GM19240 (cell line): ENCODE data around the gene YIPF5.

ENCODE experiments used
- DNase-seq: peaks from one replicate; pipeline ENCODE4 v3.0.0; 2011; ENCODE audit warnings: low spot score; ENCODE audit not compliant: insufficient read length

YIPF5 gene

GRCh38 chr5:144179226-144179625 lies 8.8 kb upstream of the YIPF5 start:
- no peak for DNase-seq

DNA sequence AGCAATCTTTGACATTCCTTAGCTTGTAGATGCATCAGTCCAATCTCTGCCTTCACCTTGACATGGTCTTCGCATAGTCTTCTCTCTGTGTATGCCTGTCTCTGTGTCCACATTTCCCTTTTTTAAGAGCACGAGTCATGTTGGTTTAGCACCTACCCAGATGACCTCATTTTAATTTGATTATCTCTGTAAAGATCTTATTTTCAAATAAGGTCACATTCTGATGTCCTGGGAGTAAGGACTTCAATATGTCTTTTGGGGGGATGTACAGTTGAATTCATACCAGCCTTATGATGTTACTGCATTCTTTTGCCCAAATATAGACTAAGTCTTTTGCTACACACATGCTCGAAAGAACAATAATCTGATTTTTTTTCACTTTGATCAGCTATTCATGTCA lies 7.1 kb upstream of the YIPF5 start:
- no peak for DNase-seq

DNA sequence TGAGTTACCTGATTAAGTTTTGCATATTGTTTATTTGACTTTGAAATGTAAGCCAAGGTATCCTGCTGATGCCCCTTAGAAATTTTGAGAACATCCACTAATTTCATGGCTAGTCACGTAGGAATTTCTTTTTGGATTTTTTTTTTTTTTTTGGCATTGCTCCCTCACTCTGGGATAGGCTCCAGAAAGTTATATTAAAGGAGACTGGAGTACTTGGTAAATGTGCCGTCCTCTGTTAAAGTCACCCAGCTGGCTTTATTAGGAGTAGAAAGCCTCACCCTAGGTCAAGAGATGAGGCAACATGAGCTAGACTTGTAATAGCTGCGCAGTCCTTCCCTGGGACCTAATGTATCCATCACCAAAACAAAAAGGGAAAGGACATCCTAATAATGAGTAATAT lies 3.3 kb upstream of the YIPF5 start:
- no peak for DNase-seq

DNA sequence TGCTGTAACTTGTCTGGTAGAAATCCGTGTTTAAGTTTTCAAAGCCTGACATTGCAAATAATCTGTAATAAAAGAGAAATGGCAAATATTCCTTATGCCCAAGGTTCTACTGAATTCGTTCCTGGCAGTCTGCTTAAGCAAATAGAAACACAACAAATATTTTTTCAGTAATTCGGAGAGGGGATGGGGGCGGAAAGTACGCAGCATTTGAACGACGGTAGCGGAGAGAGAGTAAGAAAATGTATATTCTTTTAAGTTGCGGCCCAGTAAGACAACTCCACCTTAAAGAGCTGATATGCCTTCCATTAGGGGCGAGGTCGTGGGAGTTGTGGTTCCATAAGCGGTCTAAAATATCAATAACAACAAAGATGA lies 569 bp downstream of the YIPF5 start:
- no peak for DNase-seq

DNA sequence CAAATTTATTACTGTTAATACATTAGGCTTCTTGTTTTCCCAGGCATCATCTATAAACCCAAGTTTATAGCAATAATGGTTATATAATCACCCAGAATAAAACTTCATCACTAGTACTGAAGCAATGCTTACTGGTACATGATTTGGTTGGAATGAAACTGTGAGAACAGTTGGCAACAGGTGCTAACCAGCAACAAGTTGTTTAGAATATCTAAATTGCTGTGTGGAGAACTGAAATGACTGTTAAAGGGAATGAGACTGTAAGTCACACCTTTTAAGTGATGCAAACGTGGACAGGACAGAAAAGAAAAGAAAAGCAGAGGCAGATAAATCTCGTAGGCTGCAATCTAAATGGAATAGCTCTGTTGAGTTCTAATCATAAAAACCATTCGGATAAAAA lies 2.5 kb downstream of the YIPF5 start:
- DNase-seq = no peak

- DNase-seq = no peak
These were observed 3.8 kb downstream of the YIPF5 start for GRCh38 chr5:144166696-144167095.

DNA sequence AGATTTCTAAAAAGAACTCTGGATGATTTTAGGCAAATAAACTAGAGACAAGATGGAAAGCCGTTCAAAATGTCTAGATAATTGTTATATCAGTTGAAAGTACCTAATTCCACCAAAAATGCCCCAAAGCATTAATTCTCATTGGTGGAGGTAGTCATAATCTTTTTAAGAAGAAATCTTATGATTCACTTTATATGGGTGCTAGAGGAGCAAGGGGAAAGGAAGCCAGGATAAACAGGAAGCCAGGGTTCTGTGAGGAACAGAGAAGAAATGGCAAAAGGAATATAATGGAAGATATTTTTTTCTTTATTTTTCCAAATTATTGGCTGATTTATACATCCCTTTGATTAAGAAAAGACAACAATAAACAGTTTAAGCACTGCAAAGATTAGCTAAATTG lies 7.8 kb downstream of the YIPF5 start:
- DNase-seq = no peak

- DNase-seq = no peak
These were observed 13.7 kb downstream of the YIPF5 start for GRCh38 chr5:144156767-144157171.

GRCh38 chr5:144151026-144151425 lies 19.4 kb downstream of the YIPF5 start:
- no peak for DNase-seq

DNA sequence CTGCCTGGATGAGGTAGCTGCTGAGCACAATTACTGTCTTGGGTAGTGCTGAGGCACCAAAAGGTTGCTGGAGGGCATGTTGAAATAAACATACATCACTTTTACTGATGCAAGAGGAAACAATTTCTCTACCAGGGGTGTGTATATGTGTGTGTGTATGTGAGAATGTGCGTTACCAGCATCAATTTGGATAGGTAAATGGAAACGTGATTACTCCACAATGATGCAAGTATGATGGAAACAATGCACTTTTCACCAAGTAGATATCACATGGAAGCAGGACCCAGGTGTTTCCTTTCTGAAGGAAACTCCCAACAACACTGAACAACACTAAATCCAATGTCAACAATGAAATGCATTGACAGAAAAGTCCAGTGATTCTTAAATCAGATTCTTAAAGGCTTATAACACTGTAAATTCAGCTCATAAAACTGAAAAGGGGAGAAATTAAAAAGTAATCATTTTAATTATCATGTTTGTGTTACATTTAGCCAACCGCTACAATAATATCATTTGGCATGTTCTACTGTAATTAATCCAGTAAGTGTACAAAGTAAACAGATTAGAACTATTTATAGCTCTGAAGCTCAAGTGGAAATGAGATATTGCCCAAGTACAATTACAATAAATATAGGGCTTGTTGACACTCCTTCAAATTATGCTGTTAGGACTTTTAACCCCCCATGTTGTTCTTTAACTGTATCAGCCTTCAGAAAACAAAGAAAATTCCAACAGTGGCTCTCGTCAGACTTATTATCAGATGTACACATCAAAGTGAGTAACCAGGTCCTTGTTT lies 25.3 kb downstream of the YIPF5 start:
- no peak for DNase-seq

- DNase-seq = no peak
These were observed 26.8 kb downstream of the YIPF5 start for GRCh38 chr5:144143625-144144024.

GRCh38 chr5:144142824-144143162 lies 27.7 kb downstream of the YIPF5 start:
- DNase-seq = no peak

GRCh38 chr5:144142139-144142823 lies 28.2 kb downstream of the YIPF5 start:
- DNase-seq = no peak

DNA sequence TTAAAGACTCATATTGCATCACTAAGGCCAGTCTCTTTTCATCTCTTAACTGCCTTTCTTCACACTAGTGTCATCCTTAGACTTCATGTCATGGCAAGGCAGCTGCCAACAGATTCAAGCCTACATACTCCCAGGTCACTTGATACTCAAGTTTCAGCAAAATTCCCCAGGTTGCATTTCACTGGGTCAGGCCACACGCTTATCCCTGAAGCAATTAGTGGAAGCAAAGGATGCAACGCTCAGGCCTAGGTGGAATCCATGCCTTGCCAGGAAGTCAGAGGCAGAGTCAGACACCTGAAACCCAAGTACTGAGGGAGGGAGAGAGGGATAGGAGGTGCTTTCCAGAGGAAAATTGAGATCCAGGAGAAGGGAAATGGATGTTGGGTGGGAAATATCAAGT lies 28.9 kb downstream of the YIPF5 start:
- DNase-seq = no peak

DNA sequence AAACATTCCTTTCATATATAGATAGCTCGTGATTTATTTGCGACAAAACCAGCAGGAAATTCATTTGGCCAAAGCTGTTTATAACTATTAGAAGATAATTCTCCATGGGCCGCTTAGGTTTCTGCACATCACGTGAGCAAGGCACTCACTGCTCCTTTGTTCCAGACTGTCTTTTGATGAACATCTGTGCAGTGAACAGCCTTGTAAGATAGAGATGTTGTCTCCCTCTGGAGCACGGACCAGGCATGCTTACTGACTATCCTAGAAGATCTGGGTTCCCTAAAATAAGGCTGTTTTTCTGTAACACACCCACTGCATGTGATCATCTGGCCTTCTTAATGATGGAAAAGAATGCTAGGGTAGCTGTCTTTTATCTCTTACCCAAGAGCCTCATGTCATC lies 30.9 kb downstream of the YIPF5 start:
- DNase-seq = no peak

GRCh38 chr5:144135113-144135762 lies 35.2 kb downstream of the YIPF5 start:
- DNase-seq = no peak

- no peak for DNase-seq
These were observed 36.1 kb downstream of the YIPF5 start for GRCh38 chr5:144134194-144134826.

- no peak for DNase-seq
These were observed 37.3 kb downstream of the YIPF5 start for GRCh38 chr5:144133050-144133633.

- no peak for DNase-seq
These were observed 39.2 kb downstream of the YIPF5 start for GRCh38 chr5:144131261-144131660.

DNA sequence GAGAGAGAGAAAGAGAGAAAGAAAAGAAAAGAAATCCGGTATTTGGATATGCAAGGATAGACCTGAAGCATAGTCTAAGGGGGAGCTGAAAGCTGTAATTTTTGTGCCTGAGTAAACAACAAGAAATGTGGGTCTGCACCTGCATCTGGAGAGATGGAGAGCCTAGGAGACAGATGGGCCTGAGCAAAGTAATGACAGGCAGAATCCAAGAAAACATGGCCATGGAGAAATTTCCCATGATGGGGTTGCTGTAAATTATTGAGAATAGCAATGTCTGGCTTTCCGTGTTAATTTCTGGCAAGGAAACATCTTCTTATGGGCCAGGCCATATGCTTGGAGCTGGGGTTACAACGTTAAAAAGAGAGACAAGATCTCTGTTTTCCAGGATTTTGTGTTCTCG lies 40.2 kb downstream of the YIPF5 start:
- DNase-seq = no peak

DNA sequence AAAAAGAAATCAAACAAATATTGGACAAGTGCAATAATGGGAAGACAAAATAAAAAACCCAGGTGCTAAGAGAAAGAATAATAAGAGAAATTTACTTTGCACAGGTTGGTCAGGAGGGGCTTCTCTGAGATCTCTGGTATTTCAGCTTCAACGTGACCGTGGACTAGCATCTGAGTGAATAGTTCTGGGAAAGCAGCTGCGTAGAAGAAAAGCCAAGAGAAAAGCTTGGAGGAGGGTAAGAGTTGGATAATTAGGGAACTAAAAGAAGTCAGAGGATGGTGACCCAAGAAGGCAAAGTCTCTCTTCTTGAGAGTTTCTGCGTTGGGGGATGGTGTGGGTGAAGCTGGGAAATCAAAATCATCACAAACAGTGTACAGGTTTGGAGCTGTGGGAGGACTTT lies 41.6 kb downstream of the YIPF5 start:
- no peak for DNase-seq

DNA sequence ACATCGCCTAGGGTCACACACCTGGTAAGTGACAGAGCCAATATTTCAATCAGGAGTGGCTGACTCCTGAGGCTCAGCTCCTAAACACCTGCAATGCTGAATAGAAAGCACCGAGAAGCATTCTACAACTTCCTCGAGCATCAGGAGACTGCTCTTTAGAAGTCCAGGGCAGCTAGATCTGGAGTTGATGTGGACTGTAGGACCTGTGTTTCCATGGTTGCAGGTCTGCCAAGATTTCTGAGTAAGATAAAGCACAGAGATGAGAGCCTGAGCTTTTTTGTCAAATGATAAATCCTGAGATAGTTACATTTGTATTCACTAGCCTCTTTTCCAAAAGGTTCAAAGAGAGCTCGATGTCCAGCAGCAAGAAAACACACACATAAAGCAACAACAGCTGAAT lies 43.8 kb downstream of the YIPF5 start:
- DNase-seq = no peak
